ENCODE data around the gene ASB2.

ASB2 gene

GRCh38 chr14:93951635-93952540 is 24.5 kb downstream of the ASB2 start:
- DNase-seq (ENCODE audit: low spot score) (no peak), FAIRE-seq (no peak)

DNA sequence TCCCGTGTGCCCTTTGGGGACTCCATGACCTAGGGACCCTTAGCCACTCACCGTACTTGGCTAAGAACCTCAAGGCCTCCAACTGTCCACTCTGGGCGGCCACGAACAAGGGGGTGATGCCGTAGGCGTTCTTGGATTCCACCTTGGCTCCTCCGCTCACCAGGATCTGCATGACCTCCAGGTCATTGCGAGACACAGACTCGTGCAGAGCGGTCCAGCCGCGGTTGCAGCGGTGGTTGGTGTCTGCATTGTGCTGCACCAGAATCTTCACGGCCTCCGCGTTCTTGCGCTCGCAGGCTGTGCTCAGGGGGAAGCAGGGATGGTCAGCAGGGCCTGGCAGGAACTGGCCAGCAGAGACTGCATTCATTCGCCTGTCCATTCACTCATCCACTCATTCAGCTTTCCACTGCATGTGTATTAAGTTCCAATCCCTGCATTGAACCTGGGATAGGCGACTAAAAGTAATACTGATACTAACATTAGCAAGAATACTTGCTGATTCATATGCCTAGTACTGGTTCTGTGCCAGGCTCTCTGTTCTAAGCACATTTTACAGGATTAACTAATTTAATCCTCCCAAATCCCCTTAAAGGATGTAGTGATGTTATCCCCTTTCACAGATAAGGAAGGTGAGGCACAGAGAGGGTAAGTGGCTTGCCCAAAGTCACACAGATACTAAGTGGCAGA is 25.3 kb downstream of the ASB2 start:
- FAIRE-seq: no peak

GRCh38 chr14:93949511-93950075 is 26.8 kb downstream of the ASB2 start:
- DNase-seq (ENCODE audit: low spot score): no peak
- FAIRE-seq: no peak

More for the DNA sequence above, 25.3 kb downstream of the ASB2 start:
- DNase-seq (ENCODE audit: low spot score): no peak

DNA sequence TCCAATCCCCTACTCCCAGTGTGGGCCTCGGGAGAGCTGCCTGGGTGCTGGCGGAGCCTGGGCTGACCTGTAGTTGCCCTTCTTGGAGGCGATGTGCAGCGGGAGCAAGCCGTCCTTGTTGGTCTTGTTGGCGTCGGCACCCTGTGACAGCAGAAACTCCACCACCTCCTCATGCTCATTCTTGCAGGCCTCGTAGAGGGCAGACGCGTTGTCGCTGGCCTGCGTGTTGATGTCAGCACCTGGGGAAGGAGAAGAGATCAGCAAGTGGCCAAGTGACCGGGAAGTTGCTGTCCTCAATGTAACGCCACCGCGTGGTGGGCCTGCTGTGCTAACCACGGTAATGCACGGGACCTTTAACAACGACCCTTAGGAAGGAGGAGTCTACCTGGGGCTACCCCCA is 29.1 kb downstream of the ASB2 start:
- DNase-seq (ENCODE audit: low spot score) (no peak), FAIRE-seq (no peak)

GRCh38 chr14:93946541-93947090 is 29.8 kb downstream of the ASB2 start:
- FAIRE-seq (no peak), DNase-seq (ENCODE audit: low spot score) (no peak)

DNA sequence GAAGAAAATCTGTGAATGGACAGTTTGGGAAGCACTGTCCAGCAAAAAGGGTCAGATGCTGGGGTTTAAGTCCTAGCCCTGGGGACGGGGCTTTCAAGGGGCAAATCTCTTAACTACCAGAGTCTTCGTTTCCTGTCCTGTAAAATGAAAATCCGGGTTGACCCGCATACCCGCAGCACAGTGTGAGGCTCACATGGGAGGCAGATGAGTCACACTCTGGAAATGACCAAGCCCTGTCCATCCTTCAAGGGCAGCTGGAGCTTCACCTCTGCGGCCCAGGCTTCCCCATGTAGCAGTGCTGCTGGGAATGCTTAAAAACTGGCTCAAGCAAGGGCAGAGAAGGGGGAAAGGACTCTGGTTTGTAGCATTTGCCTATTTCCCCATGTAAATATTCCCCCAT is 30.3 kb downstream of the ASB2 start:
- DNase-seq (ENCODE audit: low spot score): peak; percentile 48
- peak; percentile 38 for FAIRE-seq

GRCh38 chr14:93945070-93945399 is 31.3 kb downstream of the ASB2 start:
- DNase-seq (ENCODE audit: low spot score) (no peak), FAIRE-seq (no peak)

GRCh38 chr14:93944348-93945069 is 31.9 kb downstream of the ASB2 start:
- DNase-seq (ENCODE audit: low spot score): no peak
- FAIRE-seq: no peak

DNA sequence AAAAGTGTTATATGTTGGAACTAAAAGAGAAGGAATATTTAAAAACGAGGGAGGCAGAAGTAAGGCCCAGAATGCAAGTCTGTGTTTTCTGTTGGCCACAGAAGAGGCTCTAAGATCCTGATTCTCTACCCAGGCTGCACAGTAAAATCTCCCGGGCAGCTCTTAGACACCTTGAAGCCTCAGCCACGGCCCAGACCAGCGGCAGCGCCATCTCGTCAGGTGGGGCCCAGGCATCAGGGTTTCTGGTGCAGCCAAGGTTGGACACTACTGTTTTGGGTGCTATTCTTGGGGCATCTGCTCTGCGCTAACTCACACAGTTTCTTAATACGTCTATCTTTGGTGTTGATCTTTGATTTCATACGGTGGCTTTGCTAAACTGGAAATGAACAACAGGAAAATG is 32.4 kb downstream of the ASB2 start:
- no peak for DNase-seq (ENCODE audit: low spot score)
- no peak for FAIRE-seq

- peak; percentile 76 for DNase-seq (ENCODE audit: low spot score)
- peak; percentile 85 for FAIRE-seq
These were observed 33.3 kb downstream of the ASB2 start for GRCh38 chr14:93943052-93943451.

DNA sequence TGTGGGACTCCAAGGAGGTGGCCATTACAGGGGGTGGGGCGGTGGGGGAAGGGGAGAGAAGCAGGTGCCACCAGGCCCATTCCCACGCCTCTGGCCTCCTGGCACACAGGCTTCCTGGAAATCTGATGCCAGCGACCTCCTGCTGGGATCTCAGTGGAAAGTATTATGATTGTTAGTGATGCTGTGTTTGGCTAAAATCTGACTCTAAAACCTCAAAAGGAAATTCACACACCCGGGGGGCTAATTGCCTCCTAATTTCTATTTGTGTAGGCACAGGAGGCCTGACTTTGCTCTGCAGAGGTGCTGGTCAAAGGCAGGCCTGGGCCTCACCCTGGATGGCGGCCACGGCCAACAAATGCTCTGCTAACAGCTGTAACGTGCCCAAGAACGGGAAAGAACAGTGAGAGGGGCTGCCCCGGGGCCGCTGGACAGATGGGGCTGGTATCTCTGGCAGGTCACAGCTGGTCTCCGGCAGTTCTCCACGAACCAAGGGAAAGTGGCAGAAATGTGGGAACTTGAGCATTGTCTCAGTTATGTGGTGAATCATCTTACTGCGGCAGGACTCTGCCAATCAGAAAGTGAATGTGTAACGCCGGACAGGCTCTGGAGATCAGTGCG is 35.0 kb downstream of the ASB2 start:
- peak; percentile 78 for FAIRE-seq
- DNase-seq (ENCODE audit: low spot score): peak; percentile 75

GRCh38 chr14:93940437-93940836 is 35.9 kb downstream of the ASB2 start:
- DNase-seq (ENCODE audit: low spot score): no peak

GRCh38 chr14:93939304-93940229 is 36.8 kb downstream of the ASB2 start:
- peak; percentile 13 for DNase-seq (ENCODE audit: low spot score)
- FAIRE-seq: no peak

More at GRCh38 chr14:93940437-93940836, 35.9 kb downstream of the ASB2 start:
- FAIRE-seq: no peak

DNA sequence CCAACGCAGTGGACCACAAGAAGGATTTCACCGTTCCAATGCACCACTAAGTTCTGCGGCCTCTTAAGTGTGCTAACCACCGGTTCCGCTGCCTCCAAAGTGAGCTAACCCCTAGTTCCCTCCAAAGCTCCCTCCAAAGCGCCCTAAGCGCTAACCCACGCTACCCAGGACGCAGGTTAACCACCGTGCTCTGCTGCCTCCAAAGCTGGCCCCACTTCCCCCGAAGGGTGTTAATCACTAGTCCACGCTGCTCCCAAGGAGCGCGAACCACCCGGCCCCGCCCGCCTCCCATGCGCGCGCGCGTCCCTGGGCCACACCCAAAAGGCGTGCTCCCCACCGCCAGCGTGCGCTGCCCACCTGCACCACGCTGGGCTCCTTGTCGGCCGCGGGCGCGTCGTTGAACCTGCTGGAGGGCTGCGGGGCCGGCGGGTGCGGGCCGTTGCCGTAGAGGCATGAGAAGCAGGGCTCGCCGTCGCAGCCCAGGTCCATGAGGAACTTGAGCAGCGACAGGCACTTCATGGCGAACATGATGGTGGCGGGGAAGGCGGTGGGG is 37.5 kb downstream of the ASB2 start:
- FAIRE-seq (no peak), DNase-seq (ENCODE audit: low spot score) (no peak)

DNA sequence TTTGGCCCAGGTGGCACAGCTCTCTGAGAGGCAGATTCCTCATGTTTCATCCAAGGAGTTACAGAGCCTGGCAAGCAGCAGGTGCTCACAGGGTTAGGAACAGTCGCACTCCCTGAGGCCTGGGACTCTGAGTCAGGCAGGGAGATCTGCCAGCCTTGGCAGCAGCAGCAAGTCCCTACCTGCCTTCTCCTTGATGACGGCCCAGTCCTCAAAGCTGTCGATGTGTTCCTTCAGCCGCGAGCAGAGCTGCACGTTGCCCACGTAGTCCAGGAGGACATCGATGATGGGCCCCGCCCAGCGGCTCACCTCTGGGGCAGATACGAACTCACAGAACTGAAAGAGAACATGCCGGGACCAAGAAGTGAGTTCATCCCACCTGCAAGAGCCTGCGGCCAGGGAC is 38.9 kb downstream of the ASB2 start:
- DNase-seq (ENCODE audit: low spot score) (no peak), FAIRE-seq (no peak)

- FAIRE-seq: no peak
- DNase-seq (ENCODE audit: low spot score): no peak
These were observed 39.4 kb downstream of the ASB2 start for GRCh38 chr14:93936926-93937325.

- no peak for FAIRE-seq
- DNase-seq (ENCODE audit: low spot score): peak; percentile 8
These were observed 40.1 kb downstream of the ASB2 start for GRCh38 chr14:93936245-93936644.

DNA sequence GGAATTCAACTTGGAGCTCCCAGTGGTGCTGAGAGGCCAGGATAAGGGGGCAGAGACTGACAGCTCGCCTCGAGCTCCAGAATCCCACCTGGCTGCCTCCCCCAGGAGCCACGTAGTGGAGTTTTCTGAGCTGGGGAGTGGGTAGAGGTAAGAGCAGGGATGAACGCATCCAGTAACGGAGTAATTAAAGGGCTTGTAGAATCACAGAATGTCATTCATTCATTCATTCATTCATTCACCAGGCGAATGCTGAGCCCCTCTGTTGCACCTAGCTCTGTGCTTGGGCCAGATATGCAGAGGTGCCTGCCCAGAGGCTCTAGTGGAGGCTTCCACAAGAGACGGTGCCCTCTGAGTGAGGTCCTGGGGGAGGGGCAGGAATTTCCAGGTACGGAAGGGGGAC is 41.2 kb downstream of the ASB2 start:
- no peak for FAIRE-seq

DNA sequence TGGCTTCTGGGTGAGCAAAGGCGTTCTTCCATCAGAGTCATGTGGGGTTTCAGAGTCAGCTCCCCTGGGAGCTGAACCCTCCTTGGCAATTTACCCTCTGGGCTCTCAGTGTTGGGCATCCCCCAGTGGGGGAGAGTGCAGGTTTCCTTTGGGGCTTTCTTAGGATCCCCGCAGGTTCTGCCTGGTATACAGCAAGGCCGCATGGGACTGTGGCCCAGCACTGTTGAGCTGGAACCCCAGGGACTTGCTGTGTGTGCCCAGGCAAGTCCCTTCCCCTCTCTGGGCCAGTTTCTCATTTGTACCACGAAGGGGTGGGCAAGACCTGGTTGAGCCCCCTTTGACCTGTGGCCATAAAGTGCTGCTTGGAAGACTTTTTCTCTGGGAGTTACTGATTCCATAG is 43.7 kb downstream of the ASB2 start:
- FAIRE-seq (no peak), DNase-seq (ENCODE audit: low spot score) (no peak)

More for the DNA sequence above, 41.2 kb downstream of the ASB2 start:
- DNase-seq (ENCODE audit: low spot score): no peak

GRCh38 chr14:93930989-93931307 is 45.4 kb downstream of the ASB2 start:
- FAIRE-seq (no peak), DNase-seq (ENCODE audit: low spot score) (no peak)
